ENCODE data around the gene FCRL1.

The FCRL1 gene

DNA sequence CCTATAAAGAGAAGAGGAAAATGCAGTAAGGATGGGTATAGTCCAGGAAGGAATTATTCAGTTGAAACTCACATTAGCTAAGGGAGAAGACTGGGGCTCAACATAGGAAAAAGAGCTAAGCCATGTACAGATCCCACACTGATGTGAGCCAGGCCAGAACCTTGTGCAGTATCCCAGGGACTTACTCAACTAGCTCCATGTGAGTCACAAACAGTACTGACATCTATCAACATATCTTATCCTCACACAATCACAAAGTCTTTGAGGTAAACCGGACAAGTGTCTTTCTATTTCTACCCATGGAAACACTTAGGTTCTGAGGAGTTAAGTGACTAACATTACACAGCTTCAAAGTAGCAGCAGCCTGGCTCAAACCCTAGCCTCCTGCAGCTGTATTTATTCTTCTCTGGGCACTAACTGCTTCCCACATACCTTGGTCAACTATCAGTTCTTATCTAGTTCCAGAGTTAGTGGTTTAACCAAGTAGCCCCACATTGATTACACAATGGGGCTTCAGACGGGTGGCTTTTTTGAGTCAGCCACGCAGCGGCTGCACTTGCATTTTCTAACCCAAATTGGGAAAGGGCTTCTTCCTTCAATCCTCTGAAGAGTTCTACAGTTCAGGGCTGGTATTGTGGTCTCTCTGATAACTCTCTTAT is 12.2 kb upstream of the FCRL1 start:
- H3K4me3 ChIP-seq (ENCODE audit: control insufficient read depth, low read depth, low read length): no peak overlapping the region
- TF ChIP-seq, protein P1, sequence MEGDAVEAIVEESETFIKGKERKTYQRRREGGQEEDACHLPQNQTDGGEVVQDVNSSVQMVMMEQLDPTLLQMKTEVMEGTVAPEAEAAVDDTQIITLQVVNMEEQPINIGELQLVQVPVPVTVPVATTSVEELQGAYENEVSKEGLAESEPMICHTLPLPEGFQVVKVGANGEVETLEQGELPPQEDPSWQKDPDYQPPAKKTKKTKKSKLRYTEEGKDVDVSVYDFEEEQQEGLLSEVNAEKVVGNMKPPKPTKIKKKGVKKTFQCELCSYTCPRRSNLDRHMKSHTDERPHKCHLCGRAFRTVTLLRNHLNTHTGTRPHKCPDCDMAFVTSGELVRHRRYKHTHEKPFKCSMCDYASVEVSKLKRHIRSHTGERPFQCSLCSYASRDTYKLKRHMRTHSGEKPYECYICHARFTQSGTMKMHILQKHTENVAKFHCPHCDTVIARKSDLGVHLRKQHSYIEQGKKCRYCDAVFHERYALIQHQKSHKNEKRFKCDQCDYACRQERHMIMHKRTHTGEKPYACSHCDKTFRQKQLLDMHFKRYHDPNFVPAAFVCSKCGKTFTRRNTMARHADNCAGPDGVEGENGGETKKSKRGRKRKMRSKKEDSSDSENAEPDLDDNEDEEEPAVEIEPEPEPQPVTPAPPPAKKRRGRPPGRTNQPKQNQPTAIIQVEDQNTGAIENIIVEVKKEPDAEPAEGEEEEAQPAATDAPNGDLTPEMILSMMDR (conservative IDR thresholded peaks at IDR 0.05; ENCODE audit: control insufficient read depth, insufficient read depth, low read depth, low read length): no peak
- DNase-seq (ENCODE audit: low read depth): no peak

DNA sequence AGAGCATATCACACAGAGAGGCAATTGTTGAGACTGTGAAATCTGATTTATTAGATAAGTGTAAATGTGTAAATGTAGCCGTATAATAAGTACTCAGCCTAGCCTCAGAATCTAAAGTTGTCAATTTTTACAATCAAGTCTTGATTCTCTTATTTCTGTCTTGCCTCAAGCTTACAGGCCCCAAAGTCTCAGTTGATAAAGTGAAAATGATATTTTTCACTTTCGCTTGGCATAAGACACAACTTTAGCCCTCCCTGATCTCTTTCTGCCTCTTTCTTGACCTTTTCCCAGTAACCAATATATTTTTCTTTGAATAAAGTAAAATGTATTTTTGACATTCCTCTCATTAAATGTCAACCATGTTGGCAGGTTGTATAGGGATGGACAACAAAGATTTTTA is 11.0 kb upstream of the FCRL1 start:
- H3K4me3 ChIP-seq (ENCODE audit: control insufficient read depth, low read depth, low read length): no peak overlapping the region
- no peak for DNase-seq (ENCODE audit: low read depth)
- TF ChIP-seq, protein P1 (conservative IDR thresholded peaks at IDR 0.05; ENCODE audit: control insufficient read depth, insufficient read depth, low read depth, low read length): no peak

DNA sequence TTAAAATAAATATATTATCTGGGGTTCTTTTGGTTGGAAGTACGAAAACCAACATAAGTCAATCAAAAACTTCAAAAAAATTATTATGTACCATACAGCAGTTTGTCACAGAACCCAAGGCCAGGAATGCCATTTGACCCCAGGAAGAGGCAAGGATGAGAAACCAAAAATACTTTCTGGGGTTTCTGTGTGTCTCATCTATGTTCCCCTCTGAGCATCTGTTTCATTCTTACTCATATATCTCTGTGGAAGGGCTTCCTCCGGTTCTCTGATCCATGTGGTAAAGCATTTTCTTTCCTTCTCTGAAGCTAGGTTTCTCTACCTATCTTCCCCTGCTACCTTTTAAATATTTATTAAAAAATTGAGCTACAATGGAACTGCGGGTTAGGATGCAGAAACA is 9.8 kb upstream of the FCRL1 start:
- no peak overlapping the region for H3K4me3 ChIP-seq (ENCODE audit: control insufficient read depth, low read depth, low read length)
- TF ChIP-seq, protein P1 (conservative IDR thresholded peaks at IDR 0.05; ENCODE audit: control insufficient read depth, insufficient read depth, low read depth, low read length): no peak
- no peak for DNase-seq (ENCODE audit: low read depth)

DNA sequence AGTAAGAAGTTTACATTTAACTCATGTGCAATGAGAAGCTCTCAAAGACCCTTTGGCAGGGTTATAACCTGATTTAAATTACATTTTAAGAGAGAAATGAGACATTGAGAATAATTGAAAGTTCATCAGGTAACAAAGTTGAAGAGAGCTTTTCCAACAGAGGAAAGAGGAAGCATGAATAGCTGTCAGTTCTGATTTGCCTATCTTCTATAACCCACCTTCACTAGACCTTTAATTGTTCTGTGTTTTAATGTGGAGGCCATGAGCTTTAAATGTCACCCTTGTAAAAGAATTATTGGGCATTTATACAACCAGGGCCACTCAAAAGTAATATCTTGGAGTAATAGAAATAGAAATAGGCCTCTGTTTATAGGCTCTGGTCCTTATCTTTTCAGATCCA is 9.3 kb upstream of the FCRL1 start:
- DNase-seq (ENCODE audit: low read depth): no peak
- no peak overlapping the region for H3K4me3 ChIP-seq (ENCODE audit: control insufficient read depth, low read depth, low read length)
- TF ChIP-seq, protein P1 (conservative IDR thresholded peaks at IDR 0.05; ENCODE audit: control insufficient read depth, insufficient read depth, low read depth, low read length): no peak

DNA sequence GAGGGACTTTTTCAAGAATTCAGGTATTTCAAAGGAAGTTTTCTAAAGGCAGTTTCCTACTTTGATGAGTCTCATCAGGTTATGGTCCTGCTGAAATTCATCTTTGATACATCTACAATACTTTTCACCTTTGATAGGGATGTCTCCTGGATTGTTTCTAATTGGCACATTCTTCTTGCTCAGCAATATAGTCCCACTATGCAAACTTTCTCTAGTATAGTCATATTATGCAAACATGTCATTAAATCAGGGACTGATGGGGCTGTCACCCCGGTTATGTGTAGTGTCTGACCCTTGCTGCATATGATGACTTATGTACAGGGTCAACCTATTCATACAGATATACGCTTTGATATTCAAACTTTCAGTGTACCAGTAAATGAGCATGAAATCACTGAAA is 379 bp upstream of the FCRL1 start:
- H3K4me3 ChIP-seq (ENCODE audit: control insufficient read depth, low read depth, low read length): no peak overlapping the region
- no peak for DNase-seq (ENCODE audit: low read depth)
- TF ChIP-seq, protein P1 (conservative IDR thresholded peaks at IDR 0.05; ENCODE audit: control insufficient read depth, insufficient read depth, low read depth, low read length): no peak

DNA sequence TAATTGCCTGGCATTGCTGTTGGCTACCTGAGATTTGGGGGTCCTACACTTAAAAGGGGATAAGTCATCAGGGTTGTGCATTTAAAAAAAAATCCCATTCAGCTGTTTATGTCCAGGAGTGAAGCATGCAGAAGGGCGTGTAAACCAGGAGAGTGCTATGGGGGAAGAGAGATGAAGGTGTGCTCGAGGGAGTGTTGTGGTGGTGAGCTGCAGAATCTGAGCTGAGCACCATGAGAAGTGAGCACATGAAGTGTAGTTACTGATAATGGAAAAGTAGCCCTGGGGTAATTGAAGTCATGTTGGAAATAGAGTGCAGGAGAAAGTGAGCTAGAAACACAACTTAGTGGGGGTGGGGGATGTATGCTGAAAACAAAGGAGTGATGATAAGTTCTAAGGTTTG is 705 bp downstream of the FCRL1 start:
- TF ChIP-seq, protein P1 (conservative IDR thresholded peaks at IDR 0.05; ENCODE audit: control insufficient read depth, insufficient read depth, low read depth, low read length): no peak
- no peak overlapping the region for H3K4me3 ChIP-seq (ENCODE audit: control insufficient read depth, low read depth, low read length)
- no peak for DNase-seq (ENCODE audit: low read depth)

DNA sequence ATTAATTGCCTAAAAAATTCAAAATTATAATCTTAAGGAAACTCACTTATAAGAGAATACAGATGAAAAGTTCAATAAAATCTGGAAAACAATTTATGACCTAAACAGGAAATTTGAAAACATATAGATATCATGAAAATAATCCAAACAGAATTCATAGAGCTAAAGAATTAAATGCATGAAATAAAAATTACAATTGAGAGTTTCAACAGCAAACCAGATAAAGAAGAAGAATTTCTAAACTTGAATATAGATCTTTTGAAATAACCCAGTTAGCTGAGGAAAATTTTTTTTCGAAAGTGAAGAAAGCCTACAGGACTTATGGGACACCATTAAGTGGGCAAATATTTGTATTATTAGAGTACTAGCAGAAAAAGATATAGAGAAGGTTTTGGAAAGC is 6.7 kb downstream of the FCRL1 start:
- no peak overlapping the region for H3K4me3 ChIP-seq (ENCODE audit: control insufficient read depth, low read depth, low read length)
- TF ChIP-seq, protein P1 (conservative IDR thresholded peaks at IDR 0.05; ENCODE audit: control insufficient read depth, insufficient read depth, low read depth, low read length): no peak
- DNase-seq (ENCODE audit: low read depth): no peak

All from fibroblast of mammary gland (primary cell).